Measurements from ENCODE around the gene KRTAP10-8. TPM values are rescaled to one million over a fixed set of nuclear protein-coding genes. Genes with fewer than 3 reads are reported as not detected.
"Not testable (repeated sequence)": the region's sequence is repeated elsewhere in the genome, so short reads cannot be mapped to it uniquely, and the experiment has no call there.

KRTAP10-8 gene
- total RNA-seq, 1 donor from 2014 or later: not detected

DNA sequence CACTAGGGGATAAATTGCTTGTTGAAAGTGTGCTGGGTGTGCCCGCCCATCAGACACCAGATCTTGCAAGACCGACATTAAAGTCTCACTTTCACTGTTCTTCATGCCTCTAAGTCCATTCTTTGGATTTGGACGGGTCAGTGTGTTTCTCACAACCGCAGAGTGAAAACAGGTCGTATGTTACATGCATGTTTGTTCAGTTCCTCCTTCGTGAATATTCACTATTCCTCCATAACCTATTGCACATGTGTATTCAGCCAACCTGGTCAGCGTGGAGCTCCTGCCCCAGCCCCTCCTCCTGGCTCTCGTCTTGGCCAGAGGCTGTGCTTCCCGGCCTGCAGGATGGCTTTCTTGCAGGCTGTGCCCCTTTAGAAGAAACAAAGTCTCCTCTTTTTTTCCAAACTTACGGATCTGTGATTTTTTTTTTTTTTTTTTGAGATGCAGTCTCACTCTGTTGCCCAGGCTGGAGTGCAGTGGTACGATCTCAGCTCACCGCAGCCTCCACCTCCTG is 17.4 kb upstream of the KRTAP10-8 start:
- H3K27ac Mint-ChIP-seq (ENCODE audit: unreplicated experiment): no peak overlapping the region
- no peaks in the 10 kb centered on the region for H3K36me3 Mint-ChIP-seq (ENCODE audit: low read depth, unreplicated experiment)
- TF ChIP-seq, protein P1, sequence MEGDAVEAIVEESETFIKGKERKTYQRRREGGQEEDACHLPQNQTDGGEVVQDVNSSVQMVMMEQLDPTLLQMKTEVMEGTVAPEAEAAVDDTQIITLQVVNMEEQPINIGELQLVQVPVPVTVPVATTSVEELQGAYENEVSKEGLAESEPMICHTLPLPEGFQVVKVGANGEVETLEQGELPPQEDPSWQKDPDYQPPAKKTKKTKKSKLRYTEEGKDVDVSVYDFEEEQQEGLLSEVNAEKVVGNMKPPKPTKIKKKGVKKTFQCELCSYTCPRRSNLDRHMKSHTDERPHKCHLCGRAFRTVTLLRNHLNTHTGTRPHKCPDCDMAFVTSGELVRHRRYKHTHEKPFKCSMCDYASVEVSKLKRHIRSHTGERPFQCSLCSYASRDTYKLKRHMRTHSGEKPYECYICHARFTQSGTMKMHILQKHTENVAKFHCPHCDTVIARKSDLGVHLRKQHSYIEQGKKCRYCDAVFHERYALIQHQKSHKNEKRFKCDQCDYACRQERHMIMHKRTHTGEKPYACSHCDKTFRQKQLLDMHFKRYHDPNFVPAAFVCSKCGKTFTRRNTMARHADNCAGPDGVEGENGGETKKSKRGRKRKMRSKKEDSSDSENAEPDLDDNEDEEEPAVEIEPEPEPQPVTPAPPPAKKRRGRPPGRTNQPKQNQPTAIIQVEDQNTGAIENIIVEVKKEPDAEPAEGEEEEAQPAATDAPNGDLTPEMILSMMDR (IDR thresholded peaks at IDR 0.05; ENCODE audit: unreplicated experiment): no peak
- H3K4me3 Mint-ChIP-seq (ENCODE audit: unreplicated experiment): no peak overlapping the region
- peaks cover 5% of the 10 kb centered on the region for H3K4me1 Mint-ChIP-seq (ENCODE audit: unreplicated experiment)
- H3K9me3 Mint-ChIP-seq (ENCODE audit: unreplicated experiment): no peaks in the 10 kb centered on the region
- DNase-seq (ENCODE audit: low spot score): no peak
- peaks cover 5% of the 10 kb centered on the region for H3K27me3 Mint-ChIP-seq (ENCODE audit: unreplicated experiment)

DNA sequence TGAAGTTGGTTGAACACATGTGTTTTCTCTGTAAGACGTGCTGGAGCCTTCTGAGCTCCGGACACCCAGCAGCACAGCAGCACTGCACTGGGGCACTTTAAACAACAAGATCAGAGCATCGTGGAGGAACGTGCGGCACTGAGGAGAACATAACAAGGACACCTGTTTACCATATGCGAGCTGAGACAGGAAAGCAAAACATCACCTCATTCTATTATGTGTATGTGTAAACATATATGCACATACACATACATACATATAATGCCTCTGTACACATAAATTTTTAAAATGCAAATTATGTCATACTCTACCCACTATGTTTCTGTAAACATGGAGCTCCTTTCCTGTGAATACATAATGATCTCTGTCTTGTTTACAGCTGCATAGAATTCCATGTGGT is 16.4 kb upstream of the KRTAP10-8 start:
- Mint-ChIP-seq H3K9me3 (ENCODE audit: unreplicated experiment) (no peaks in the 10 kb centered on the region), H3K36me3 (ENCODE audit: low read depth, unreplicated experiment) (no peaks in the 10 kb centered on the region), H3K27ac (ENCODE audit: unreplicated experiment) (no peak overlapping the region), H3K4me3 (ENCODE audit: unreplicated experiment) (no peak overlapping the region), H3K4me1 (ENCODE audit: unreplicated experiment) (peaks cover 5% of the 10 kb centered on the region), H3K27me3 (ENCODE audit: unreplicated experiment) (peaks cover 6% of the 10 kb centered on the region)
- TF ChIP-seq, protein P1 (IDR thresholded peaks at IDR 0.05; ENCODE audit: unreplicated experiment): no peak
- DNase-seq (ENCODE audit: low spot score): no peak

DNA sequence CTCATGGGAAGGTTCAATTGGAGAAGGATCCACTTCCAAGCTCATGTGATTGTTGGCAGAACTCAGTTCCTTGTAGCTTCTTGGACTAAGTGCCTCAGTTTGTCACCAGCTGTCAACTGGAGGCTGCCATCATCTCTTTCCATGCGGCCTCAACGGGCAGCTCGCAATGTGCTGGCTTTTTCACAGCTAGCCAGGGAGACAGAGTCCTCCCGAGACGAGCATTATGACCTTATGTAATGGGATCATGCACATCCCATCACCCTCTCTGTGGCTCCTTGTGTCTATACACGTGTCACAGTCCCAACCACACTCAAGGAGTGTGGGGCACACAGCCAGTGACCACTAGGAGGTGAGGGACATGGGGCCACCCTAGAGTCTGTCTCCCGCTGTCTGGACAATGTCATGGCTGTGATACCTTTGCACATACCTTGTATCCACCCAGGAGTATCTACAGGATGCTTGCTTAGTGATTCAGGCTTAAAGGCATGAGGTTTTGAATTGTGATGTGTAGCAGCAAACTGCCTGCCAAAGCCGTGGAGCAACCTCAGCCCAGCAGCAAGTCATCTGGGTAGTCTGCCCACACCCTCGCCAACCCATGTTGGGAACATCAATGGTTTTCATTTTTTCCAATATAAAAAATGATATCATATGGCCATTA is 15.7 kb upstream of the KRTAP10-8 start:
- no peak for DNase-seq (ENCODE audit: low spot score)
- H3K4me3 Mint-ChIP-seq (ENCODE audit: unreplicated experiment): no peak overlapping the region
- peaks cover 8% of the 10 kb centered on the region for H3K27me3 Mint-ChIP-seq (ENCODE audit: unreplicated experiment)
- H3K4me1 Mint-ChIP-seq (ENCODE audit: unreplicated experiment): peaks cover 5% of the 10 kb centered on the region
- no peak overlapping the region for H3K27ac Mint-ChIP-seq (ENCODE audit: unreplicated experiment)
- H3K36me3 Mint-ChIP-seq (ENCODE audit: low read depth, unreplicated experiment): no peaks in the 10 kb centered on the region
- no peaks in the 10 kb centered on the region for H3K9me3 Mint-ChIP-seq (ENCODE audit: unreplicated experiment)
- TF ChIP-seq, protein P1 (IDR thresholded peaks at IDR 0.05; ENCODE audit: unreplicated experiment): no peak

DNA sequence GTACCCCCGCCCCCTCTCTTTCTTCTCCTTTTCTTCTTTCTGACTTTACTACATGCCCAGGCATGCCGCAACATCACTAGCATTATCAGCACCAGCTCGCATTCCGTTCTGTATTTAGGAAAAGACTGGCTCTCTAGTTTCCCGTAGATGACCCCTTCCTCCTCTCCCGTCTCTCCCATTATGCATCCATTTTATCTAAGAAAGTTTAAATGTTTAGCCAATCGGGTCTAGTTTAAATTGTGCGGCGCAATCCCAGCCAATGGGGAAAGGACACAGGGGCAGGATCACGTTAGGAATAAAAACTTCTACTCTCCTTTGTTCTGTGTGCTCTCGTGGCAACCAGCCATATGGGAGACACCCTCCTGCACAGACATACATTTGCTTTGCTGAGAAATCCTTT is 13.8 kb upstream of the KRTAP10-8 start:
- Mint-ChIP-seq H3K9me3 (ENCODE audit: unreplicated experiment) (no peaks in the 10 kb centered on the region), H3K4me1 (ENCODE audit: unreplicated experiment) (peaks cover 5% of the 10 kb centered on the region), H3K36me3 (ENCODE audit: low read depth, unreplicated experiment) (no peaks in the 10 kb centered on the region), H3K27me3 (ENCODE audit: unreplicated experiment) (peaks cover 11% of the 10 kb centered on the region), H3K27ac (ENCODE audit: unreplicated experiment) (peak overlapping the region; percentile 27), H3K4me3 (ENCODE audit: unreplicated experiment) (no peak overlapping the region)
- TF ChIP-seq, protein P1 (IDR thresholded peaks at IDR 0.05; ENCODE audit: unreplicated experiment): no peak
- DNase-seq (ENCODE audit: low spot score): no peak

DNA sequence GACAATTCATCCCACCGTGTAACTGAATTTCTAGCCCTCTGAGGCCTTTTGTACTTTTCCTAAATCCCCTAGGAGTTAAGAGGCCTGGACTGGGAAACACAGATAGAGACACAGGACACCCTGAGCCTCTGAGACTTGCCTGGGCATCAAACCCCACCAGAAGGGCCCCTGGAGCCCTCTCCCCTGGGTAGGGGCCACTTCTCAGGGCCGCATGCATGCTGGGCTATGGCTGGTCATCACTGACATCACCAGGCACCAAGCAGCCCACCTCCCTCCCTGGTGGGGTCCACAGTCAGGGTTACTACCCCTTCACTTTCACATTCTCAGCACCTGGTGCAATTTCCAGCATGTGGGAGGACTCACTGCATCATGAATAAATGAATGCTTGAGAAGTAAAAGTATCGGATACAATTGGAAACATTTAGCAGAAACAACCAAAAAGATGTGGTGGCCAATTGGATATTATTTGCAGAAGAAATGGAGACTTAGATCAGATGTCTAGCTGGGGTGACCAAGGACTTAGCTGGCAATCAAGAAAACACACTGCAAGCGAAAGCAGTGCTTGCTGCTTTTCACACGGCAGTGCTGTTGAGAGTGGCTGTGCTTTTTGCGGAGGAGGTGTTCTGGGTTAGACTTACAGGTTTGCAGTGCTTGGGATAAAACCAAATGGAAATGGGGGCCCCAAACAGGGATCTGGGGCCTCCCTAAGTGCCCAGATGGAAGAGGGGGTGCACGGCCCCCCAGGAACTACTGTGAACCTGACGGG is 12.4 kb upstream of the KRTAP10-8 start:
- no peak overlapping the region for H3K4me3 Mint-ChIP-seq (ENCODE audit: unreplicated experiment)
- no peaks in the 10 kb centered on the region for H3K36me3 Mint-ChIP-seq (ENCODE audit: low read depth, unreplicated experiment)
- DNase-seq (ENCODE audit: low spot score): no peak
- TF ChIP-seq, protein P1 (IDR thresholded peaks at IDR 0.05; ENCODE audit: unreplicated experiment): no peak
- H3K4me1 Mint-ChIP-seq (ENCODE audit: unreplicated experiment): peaks cover 3% of the 10 kb centered on the region
- H3K9me3 Mint-ChIP-seq (ENCODE audit: unreplicated experiment): no peaks in the 10 kb centered on the region
- peaks cover 7% of the 10 kb centered on the region for H3K27me3 Mint-ChIP-seq (ENCODE audit: unreplicated experiment)
- H3K27ac Mint-ChIP-seq (ENCODE audit: unreplicated experiment): peak overlapping the region; percentile 57

DNA sequence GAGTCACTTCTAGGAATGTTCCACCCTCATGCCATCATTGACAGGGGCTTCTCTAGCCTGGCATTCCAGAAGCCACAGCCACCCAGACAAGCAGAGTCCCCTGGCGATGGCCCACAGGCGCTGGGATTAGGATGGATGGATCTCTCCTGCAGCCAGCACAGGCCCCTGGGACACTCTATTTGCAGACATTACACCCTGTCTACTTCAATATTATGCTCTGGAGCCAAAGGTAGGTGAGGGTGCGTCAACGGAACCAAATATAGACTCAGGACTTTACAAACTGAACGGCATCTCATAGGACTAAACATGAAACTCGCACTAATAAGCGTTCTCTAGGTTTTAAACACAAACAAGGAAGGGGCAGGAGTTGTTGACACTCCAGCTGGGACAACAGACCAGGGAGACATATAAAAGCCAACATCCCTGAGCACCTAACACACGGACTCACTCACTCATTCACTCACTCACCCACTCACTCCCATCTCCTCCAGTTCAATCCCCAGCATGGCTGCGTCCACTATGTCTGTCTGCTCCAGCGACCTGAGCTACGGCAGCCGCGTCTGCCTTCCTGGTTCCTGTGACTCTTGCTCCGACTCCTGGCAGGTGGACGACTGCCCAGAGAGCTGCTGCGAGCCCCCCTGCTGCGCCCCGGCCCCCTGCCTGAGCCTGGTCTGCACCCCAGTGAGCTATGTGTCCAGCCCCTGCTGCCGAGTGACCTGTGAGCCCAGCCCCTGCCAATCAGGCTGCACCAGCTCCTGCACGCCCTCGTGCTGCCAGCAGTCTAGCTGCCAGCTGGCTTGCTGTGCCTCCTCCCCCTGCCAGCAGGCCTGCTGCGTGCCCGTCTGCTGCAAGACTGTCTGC is 11.5 kb upstream of the KRTAP10-8 start, which contains the start of gene KRTAP10-7:
Gene KRTAP10-7, plus strand, starts transcription at position 480 of the 861 bp plus-strand sequence. Its CDS starts 25 bp downstream, at position 505.
- H3K27me3 Mint-ChIP-seq (ENCODE audit: unreplicated experiment); H3K9me3 Mint-ChIP-seq (ENCODE audit: unreplicated experiment); DNase-seq (ENCODE audit: low spot score); H3K36me3 Mint-ChIP-seq (ENCODE audit: low read depth, unreplicated experiment); H3K4me1 Mint-ChIP-seq (ENCODE audit: unreplicated experiment); H3K4me3 Mint-ChIP-seq (ENCODE audit: unreplicated experiment): not testable (repeated sequence)
- peak within 1 kb of the TSS; percentile 57 for H3K27ac Mint-ChIP-seq (ENCODE audit: unreplicated experiment)
